K562 (cell line): ENCODE measurements around the gene RALGAPB. TPM values are rescaled to one million over a fixed set of nuclear protein-coding genes. Genes with fewer than 3 reads are reported as not detected.

Experiments
- ATAC-seq: fragments of 200-7000 bp; cut with Tn5 transposase; 3 replicates; pipeline ENCODE4 v1.9.1; 2020; ENCODE audit warnings: moderate library complexity
- BruUV-seq: library from RNA; stranded (reverse); fragments of 400-500 nt; replicated peaks from 2 replicates; lab custom pipeline; 2021; lab: Mats Ljungman, UMichigan
- CTCF ChIA-PET: fragments of 300-600 bp; formaldehyde crosslinking; extraction: SDS; loops from one replicate; lab custom pipeline; 2021; ENCODE audit warnings: low intra/inter-chr PET ratio; lab: Yijun Ruan, JAX
- POLR2A ChIA-PET: fragments of 300-600, 350-650 bp; sonication (Branson Sonifier 250); formaldehyde crosslinking; extraction: SDS; loops from one replicate; lab custom pipeline; 2021; ENCODE audit warnings: antibody characterized with exemption, inconsistent platforms; lab: Yijun Ruan, JAX
- DNase-seq, 4 experiments: peaks; one replicate each; pipeline versions ENCODE4 v3.0.0 to v3.0.0-alpha.2; 2011 to 2018; ENCODE audit warnings: low spot score in 3 of 4, mixed read lengths in 3 of 4; ENCODE audit errors: extremely low read depth in 1 of 4
- FAIRE-seq: peaks from 2 replicates; lab custom pipeline; 2011; peaks lifted over from hg19 to GRCh38; lab: Jason Lieb, UNC
- H2AFZ ChIP-seq: 2 replicates; pipeline ENCODE4 v1.6.0; 2011; ENCODE audit warnings: low read depth, low read length, control low read depth, inconsistent platforms
- H3K27ac ChIP-seq: fragments of 200-600 bp; 3 replicates; pipeline ENCODE4 v1.8.0; 2011; ENCODE audit warnings: low read depth, mild to moderate bottlenecking, control low read depth, inconsistent platforms, low read length, moderate library complexity, mixed read lengths; ENCODE audit errors: extremely low read depth
- H3K27me3 ChIP-seq, 2 experiments: fragments of 300-600 bp in 1 of 2; 2 replicates in 1 of 2; 3 replicates in 1 of 2; pipeline versions ENCODE4 v1.6.0 to v1.8.0; 2011; ENCODE audit warnings: inconsistent platforms in 2 of 2, low read length in 2 of 2, mild to moderate bottlenecking in 1 of 2, mixed read lengths in 1 of 2, moderate library complexity in 1 of 2; ENCODE audit not compliant: control insufficient read depth in 2 of 2, insufficient read depth in 2 of 2
- H3K36me3 ChIP-seq: fragments of 300-600 bp; 3 replicates; pipeline ENCODE4 v1.8.0; 2011; ENCODE audit warnings: mild to moderate bottlenecking, low read length, inconsistent platforms; ENCODE audit not compliant: control insufficient read depth, insufficient read depth
- H3K4me1 ChIP-seq, 2 experiments: fragments of 200-600 bp in 1 of 2; replicated peaks in 1 of 2; 2 replicates in 1 of 2; 3 replicates in 1 of 2; pipeline versions ENCODE4 v1.5.1 to v1.8.0; 2011; ENCODE audit warnings: inconsistent platforms in 2 of 2, low read length in 2 of 2, mild to moderate bottlenecking in 1 of 2, mixed read lengths in 1 of 2, moderate library complexity in 1 of 2; ENCODE audit not compliant: control insufficient read depth in 2 of 2, insufficient read depth in 2 of 2
- H3K4me2 ChIP-seq: 2 replicates; pipeline ENCODE4 v1.6.1; 2011; ENCODE audit warnings: low read length, control low read depth, inconsistent platforms, mixed read lengths; ENCODE audit not compliant: insufficient read depth
- H3K4me3 ChIP-seq: fragments of 200-600 bp; sonication (generic), shearing (Covaris generic); 2 replicates; pipeline ENCODE4 v1.5.1; 2016; ENCODE audit warnings: control low read depth, inconsistent platforms
- H3K79me2 ChIP-seq: fragments of 200-600 bp; 3 replicates; pipeline ENCODE4 v1.8.0; 2011; ENCODE audit warnings: low read length, inconsistent platforms; ENCODE audit not compliant: control insufficient read depth, insufficient read depth
- H3K9ac ChIP-seq, 2 experiments: 2 replicates each; pipeline versions ENCODE4 v1.6.0 to v1.6.1; 2011; ENCODE audit warnings: low read depth in 2 of 2, low read length in 2 of 2, control low read depth in 1 of 2, inconsistent platforms in 1 of 2, mild to moderate bottlenecking in 1 of 2, mixed read lengths in 1 of 2; ENCODE audit not compliant: insufficient read depth in 1 of 2
- H3K9me1 ChIP-seq: one replicate; pipeline ENCODE4 v1.6.0; 2011; ENCODE audit warnings: inconsistent platforms, mild to moderate bottlenecking, low read length, moderate library complexity; ENCODE audit not compliant: control insufficient read depth, insufficient read depth
- H3K9me3 ChIP-seq: replicated peaks from 2 replicates; pipeline ENCODE4 v1.5.1; 2011; ENCODE audit warnings: low read depth, low read length, inconsistent platforms; ENCODE audit not compliant: control insufficient read depth, insufficient read depth
- H4K20me1 ChIP-seq: replicated peaks from 2 replicates; pipeline ENCODE4 v1.6.1; 2011; ENCODE audit warnings: low read length, inconsistent platforms, mixed read lengths; ENCODE audit not compliant: control insufficient read depth, insufficient read depth
- RAD21 ChIP-seq, 2 experiments: fragments of 250-450 bp in 1 of 2; fragments of 450-650 bp in 1 of 2; sonication (Bioruptor Pico) in 1 of 2; formaldehyde crosslinking in 1 of 2; IDR thresholded peaks in 1 of 2; conservative IDR thresholded peaks in 1 of 2; 2 replicates each; pipeline versions ENCODE4 v1.4.0 to v1.8.0; 2020 to 2022; ENCODE audit warnings: mild to moderate bottlenecking in 2 of 2, moderate library complexity in 1 of 2
- RBM25 ChIP-seq: fragments of 200-400 bp; formaldehyde crosslinking; IDR thresholded peaks from 2 replicates; pipeline ENCODE4 v1.6.1; 2018; ENCODE audit warnings: low read length, low read depth, moderate library complexity; ENCODE audit not compliant: severe bottlenecking
- RNF2 ChIP-seq: sonication (generic); IDR thresholded peaks from 2 replicates; pipeline ENCODE4 v1.6.1; 2016
- SRSF1 ChIP-seq: fragments of 200-400 bp; formaldehyde crosslinking; IDR thresholded peaks from 2 replicates; pipeline ENCODE4 v1.6.1; 2017; ENCODE audit warnings: mild to moderate bottlenecking, low read depth, low read length, moderate library complexity
- STAT5A ChIP-seq: IDR thresholded peaks from 2 replicates; pipeline ENCODE4 v1.6.1; 2012; ENCODE audit warnings: low read length, inconsistent platforms, borderline replicate concordance
- WHSC1 ChIP-seq: IDR thresholded peaks from one replicate; pipeline ENCODE4 v1.6.1; 2012; ENCODE audit warnings: low read length, control low read depth, inconsistent platforms
- ZNF778 ChIP-seq: fragments of 450-650 bp; formaldehyde crosslinking; IDR thresholded peaks from 2 replicates; pipeline ENCODE4 v1.4.0; 2020; ENCODE audit warnings: mild to moderate bottlenecking, moderate library complexity
- WGBS: fragments of 100-300 bp; shearing (Covaris generic); methylation state at CpG from one replicate; pipeline ENCODE4 v1.1.6; 2016; ENCODE audit warnings: low coverage, mixed read lengths; ENCODE audit not compliant: insufficient coverage; ENCODE audit errors: missing lambda C conversion rate; 5-methylcytosine and 5-hydroxymethylcytosine counted together
- in situ Hi-C: fragments of 300-500 bp; cut with MboI; formaldehyde crosslinking; loops from 4 replicates; pipeline ENCODE4 v1.15.0; 2018; ENCODE audit warnings: inconsistent platforms, mixed read lengths
- intact Hi-C: fragments of 100-400 bp; cut with micrococcal nuclease; formaldehyde crosslinking; loops from 2 replicates; pipeline ENCODE4 v1.14.2; 2022
- polyA plus RNA-seq, 8 experiments: library from polyadenylated mRNA; depleted of rRNA in 4 of 8; stranded (reverse) in 5 of 8; unstranded in 3 of 8; fragments of >200 nt; fragmentation: Nextera tagmentation in 2 of 8; fragmentation: Illumina TruSeq in 1 of 8; extraction: Ambion mirVana in 2 of 8; extraction: Trizol in 1 of 8; gene quantifications; 2 replicates each; pipeline versions ENCODE4 v1.2.1 to v1.2.3, GENCODE V29; 2011 to 2014; ENCODE audit warnings: inconsistent platforms in 1 of 8, missing spikeins in 1 of 8
- total RNA-seq, 7 experiments: library from RNA; depleted of rRNA in 6 of 7; stranded (reverse); fragments of >200 nt in 6 of 7; fragmentation: Illumina TruSeq in 2 of 7; extraction: Trizol in 2 of 7; gene quantifications; 2 replicates each; pipeline versions ENCODE4 v1.2.1 to v1.2.3, GENCODE V29; 2011 to 2021; ENCODE audit warnings: low replicate concordance in 1 of 7
- TF ChIP-seq, protein P1 (sequence below): fragments of 450-650 bp; conservative IDR thresholded peaks from 2 replicates; pipeline ENCODE4 v1.6.1; 2016; ENCODE audit warnings: missing genetic modification characterization, low read depth, mild to moderate bottlenecking, control low read depth, missing compliant biosample characterization

The RALGAPB gene
- total and polyA plus RNA-seq, 9 of the 15 experiments (the other 6 are each of a cell fraction or from before 2014, with no cell fraction given), result 4.3 to 25.6 (median 13.6) TPM

DNA sequence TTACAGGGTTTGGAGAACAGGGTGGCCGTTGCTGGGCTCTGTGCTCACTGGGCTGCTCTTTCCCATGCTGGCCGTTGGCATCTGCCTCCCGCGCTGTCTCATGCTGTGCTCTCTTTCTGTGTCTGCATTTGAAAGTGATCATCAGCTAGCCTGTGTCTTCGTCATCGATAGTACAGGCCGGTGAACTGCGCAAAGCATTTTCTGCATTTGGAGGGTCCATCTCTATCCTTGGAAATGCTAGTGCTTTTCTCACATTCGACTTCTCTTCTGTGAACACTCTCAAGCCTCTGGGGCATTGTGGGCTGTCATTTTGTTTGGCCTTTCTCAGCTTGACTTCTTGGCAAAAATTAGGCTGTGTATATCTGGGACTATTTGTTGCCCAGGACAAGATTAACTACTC, 30.7 kb upstream of the RALGAPB start (continued):
- TF ChIP-seq ZNF778 (CRISPR knock-in tag), result no peak
- no peak for TF ChIP-seq SRSF1

DNA sequence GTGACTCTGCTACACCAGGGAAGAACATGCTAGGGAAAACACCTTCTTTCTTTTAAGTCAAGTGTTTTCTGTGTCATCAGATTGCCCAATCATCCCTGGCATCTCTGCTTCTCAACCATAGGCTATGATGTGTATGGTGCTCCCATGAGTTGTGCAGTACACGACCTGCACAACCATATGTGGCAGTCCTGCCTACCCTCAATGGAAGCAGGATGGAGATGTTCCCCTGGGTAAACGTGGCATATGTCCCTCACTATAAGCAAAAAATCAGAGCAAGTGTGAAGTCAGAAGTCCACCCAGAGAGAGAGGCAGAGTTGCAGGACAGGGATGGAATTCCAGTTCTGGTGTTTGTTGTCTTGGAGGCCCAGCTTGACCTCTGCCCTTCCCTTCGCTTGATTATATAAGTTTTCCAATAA, 27.3 kb upstream of the RALGAPB start:
- 25% methylated on average over 3 of the region's 3 CpGs for WGBS
- H4K20me1 ChIP-seq, result no peaks in the 10 kb centered on the region
- BruUV-seq, result no TSS peak
- no peak overlapping the region for H3K4me2 ChIP-seq
- TF ChIP-seq RBM25 (peak; percentile 44), STAT5A (no peak), RNF2 (no peak), WHSC1 (no peak), RAD21 (CRISPR knock-in tag; conservative IDR thresholded peaks at IDR 0.05 in 1 of 2, IDR thresholded peaks at IDR 0.05 in 1 of 2) (no peak)
- TF ChIP-seq, protein P1, sequence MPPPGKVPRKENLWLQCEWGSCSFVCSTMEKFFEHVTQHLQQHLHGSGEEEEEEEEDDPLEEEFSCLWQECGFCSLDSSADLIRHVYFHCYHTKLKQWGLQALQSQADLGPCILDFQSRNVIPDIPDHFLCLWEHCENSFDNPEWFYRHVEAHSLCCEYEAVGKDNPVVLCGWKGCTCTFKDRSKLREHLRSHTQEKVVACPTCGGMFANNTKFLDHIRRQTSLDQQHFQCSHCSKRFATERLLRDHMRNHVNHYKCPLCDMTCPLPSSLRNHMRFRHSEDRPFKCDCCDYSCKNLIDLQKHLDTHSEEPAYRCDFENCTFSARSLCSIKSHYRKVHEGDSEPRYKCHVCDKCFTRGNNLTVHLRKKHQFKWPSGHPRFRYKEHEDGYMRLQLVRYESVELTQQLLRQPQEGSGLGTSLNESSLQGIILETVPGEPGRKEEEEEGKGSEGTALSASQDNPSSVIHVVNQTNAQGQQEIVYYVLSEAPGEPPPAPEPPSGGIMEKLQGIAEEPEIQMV (tag), result no peak
- ATAC-seq (no peak), FAIRE-seq (no peak), DNase-seq (no peak)
- ChIA-PET POLR2A (interaction anchor here (5.8 kb wide), 1 partner anchor 12 kb away, joined by 130 read pairs; the partner anchor contains the start of gene SNHG17), CTCF (interaction anchor here (3.9 kb wide), 1 partner anchor 10 kb away, joined by 72 read pairs; the partner anchor contains the start of gene SNHG17)
- no peaks in the 10 kb centered on the region for H3K9me3 ChIP-seq
- no peak overlapping the region for H3K9ac ChIP-seq
- H3K9me1 ChIP-seq, result no peaks in the 10 kb centered on the region
- peak overlapping the region; percentile 92 for H2AFZ ChIP-seq
- H3K4me1 ChIP-seq, result peaks cover 18 to 20% of the 10 kb centered on the region in 2 experiments
- peaks cover 23% of the 10 kb centered on the region for H3K36me3 ChIP-seq
- no peak overlapping the region for H3K27ac ChIP-seq
- no peak overlapping the region for H3K4me3 ChIP-seq
- intact Hi-C loops (no loop called here), in situ Hi-C loops (no loop called here)
- no peaks in the 10 kb centered on the region for H3K27me3 ChIP-seq
- peaks cover 24% of the 10 kb centered on the region for H3K79me2 ChIP-seq
